ENCODE results near the gene PRKN.
"Not testable (repeated sequence)": the region's sequence is repeated elsewhere in the genome, so short reads cannot be mapped to it uniquely, and the experiment has no call there.

PRKN gene

GRCh38 chr6:161882196-161882765 lies 845.3 kb downstream of the PRKN start:
- Histone ChIP-seq H3K4me3 (ENCODE audit: low read length) (no peak overlapping the region), H3K4me1 (ENCODE audit: control insufficient read depth, insufficient read depth, low read length) (no peaks in the 10 kb centered on the region), H3K27me3 (ENCODE audit: control insufficient read depth, insufficient read depth, low read length) (no peaks in the 10 kb centered on the region), H3K36me3 (ENCODE audit: control insufficient read depth, insufficient read depth, low read length) (no peaks in the 10 kb centered on the region), H3K27ac (ENCODE audit: low read depth, low read length) (no peak overlapping the region), H3K9ac (ENCODE audit: low read length) (no peak overlapping the region)

- no peak overlapping the region for H3K9ac ChIP-seq (ENCODE audit: low read length)
- H3K4me3 ChIP-seq (ENCODE audit: low read length), result no peak overlapping the region
- H3K27ac ChIP-seq (ENCODE audit: low read depth, low read length), result no peak overlapping the region
- no peaks in the 10 kb centered on the region for H3K4me1 ChIP-seq (ENCODE audit: control insufficient read depth, insufficient read depth, low read length)
- no peaks in the 10 kb centered on the region for H3K27me3 ChIP-seq (ENCODE audit: control insufficient read depth, insufficient read depth, low read length)
- H3K36me3 ChIP-seq (ENCODE audit: control insufficient read depth, insufficient read depth, low read length), result no peaks in the 10 kb centered on the region
These were observed 847.5 kb downstream of the PRKN start for GRCh38 chr6:161880056-161880455.

DNA sequence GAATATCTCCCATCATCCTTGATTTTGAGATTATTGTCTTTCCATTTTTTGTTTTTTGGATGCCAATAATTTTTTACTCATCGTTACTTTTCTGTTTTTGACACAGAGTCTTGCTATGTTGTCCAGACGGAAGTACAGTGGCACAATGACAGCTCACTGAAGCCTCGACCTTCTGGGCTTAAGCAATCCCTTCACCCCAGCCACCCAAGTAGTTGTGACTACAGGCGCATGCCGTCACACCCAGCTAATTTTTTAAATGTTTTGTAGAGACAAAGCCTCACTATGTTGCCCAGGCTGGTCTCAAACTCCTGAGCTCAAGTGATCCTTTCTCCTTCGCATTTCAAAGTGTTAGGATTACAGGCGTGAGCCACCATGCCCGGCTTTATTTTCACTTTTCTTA lies 851.3 kb downstream of the PRKN start:
- Histone ChIP-seq H3K36me3 (ENCODE audit: control insufficient read depth, insufficient read depth, low read length) (no peaks in the 10 kb centered on the region), H3K4me1 (ENCODE audit: control insufficient read depth, insufficient read depth, low read length) (no peaks in the 10 kb centered on the region), H3K27me3 (ENCODE audit: control insufficient read depth, insufficient read depth, low read length) (no peaks in the 10 kb centered on the region), H3K27ac (ENCODE audit: low read depth, low read length) (no peak overlapping the region), H3K9ac (ENCODE audit: low read length) (no peak overlapping the region), H3K4me3 (ENCODE audit: low read length) (no peak overlapping the region)

DNA sequence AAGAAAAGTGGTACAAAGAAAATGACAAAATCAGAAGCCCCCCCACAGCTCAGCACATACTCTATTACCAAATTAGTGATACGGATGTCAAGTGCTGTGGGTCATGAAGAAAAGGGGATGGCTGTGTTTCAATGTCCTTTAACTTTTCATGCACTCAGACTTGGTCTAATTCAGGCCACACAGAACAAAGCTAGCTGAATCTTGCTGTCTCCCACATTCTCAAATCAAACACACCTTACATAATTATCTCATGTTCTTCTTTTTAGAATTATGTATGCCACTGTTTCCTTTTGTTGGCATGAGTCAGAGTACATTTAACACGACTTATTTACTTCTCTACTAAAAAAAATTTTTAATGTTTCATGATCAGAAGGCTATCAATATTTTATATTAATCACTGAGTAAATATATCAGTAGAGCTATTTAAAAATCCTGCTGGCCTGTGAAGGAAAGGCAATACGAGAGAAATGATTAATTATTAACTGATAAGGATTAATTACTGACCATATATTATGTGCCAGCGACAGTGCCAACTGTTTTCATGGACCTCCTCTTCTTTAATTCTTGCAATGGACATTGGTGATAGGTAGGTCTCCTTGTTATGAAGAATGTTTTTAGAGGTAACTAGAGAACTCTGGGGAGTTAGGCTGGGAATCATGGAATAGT lies 857.2 kb downstream of the PRKN start:
- Histone ChIP-seq H3K27me3 (ENCODE audit: control insufficient read depth, insufficient read depth, low read length) (no peaks in the 10 kb centered on the region), H3K9ac (ENCODE audit: low read length) (no peak overlapping the region), H3K27ac (ENCODE audit: low read depth, low read length) (no peak overlapping the region), H3K36me3 (ENCODE audit: control insufficient read depth, insufficient read depth, low read length) (no peaks in the 10 kb centered on the region), H3K4me1 (ENCODE audit: control insufficient read depth, insufficient read depth, low read length) (no peaks in the 10 kb centered on the region), H3K4me3 (ENCODE audit: low read length) (no peak overlapping the region)

DNA sequence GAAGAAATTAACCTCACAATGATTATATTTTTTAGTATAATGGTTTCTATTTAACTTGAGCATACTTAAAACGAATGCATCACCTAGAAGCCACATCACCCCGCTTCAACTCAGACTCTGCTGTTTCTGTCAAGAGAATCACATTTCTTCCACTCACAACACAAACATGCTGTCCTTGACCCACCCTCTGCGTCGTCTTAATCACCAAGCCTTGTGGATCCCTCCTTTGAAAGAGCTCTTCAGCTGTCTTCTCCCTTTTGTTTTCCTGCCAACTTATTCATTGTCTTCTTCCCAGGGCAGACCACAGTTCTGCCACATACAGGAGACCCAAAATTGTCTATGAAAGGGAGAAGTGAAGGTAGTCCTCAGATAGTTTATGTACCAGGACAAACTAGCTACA lies 858.1 kb downstream of the PRKN start:
- Histone ChIP-seq H3K4me3 (ENCODE audit: low read length) (no peak overlapping the region), H3K27me3 (ENCODE audit: control insufficient read depth, insufficient read depth, low read length) (no peaks in the 10 kb centered on the region), H3K9ac (ENCODE audit: low read length) (no peak overlapping the region), H3K4me1 (ENCODE audit: control insufficient read depth, insufficient read depth, low read length) (no peaks in the 10 kb centered on the region), H3K36me3 (ENCODE audit: control insufficient read depth, insufficient read depth, low read length) (no peaks in the 10 kb centered on the region), H3K27ac (ENCODE audit: low read depth, low read length) (no peak overlapping the region)

- no peaks in the 10 kb centered on the region for H3K27me3 ChIP-seq (ENCODE audit: control insufficient read depth, insufficient read depth, low read length)
- H3K36me3 ChIP-seq (ENCODE audit: control insufficient read depth, insufficient read depth, low read length), result no peaks in the 10 kb centered on the region
- no peak overlapping the region for H3K27ac ChIP-seq (ENCODE audit: low read depth, low read length)
- no peak overlapping the region for H3K9ac ChIP-seq (ENCODE audit: low read length)
- no peaks in the 10 kb centered on the region for H3K4me1 ChIP-seq (ENCODE audit: control insufficient read depth, insufficient read depth, low read length)
- H3K4me3 ChIP-seq (ENCODE audit: low read length), result no peak overlapping the region
These were observed 861.0 kb downstream of the PRKN start for GRCh38 chr6:161866570-161866969.

DNA sequence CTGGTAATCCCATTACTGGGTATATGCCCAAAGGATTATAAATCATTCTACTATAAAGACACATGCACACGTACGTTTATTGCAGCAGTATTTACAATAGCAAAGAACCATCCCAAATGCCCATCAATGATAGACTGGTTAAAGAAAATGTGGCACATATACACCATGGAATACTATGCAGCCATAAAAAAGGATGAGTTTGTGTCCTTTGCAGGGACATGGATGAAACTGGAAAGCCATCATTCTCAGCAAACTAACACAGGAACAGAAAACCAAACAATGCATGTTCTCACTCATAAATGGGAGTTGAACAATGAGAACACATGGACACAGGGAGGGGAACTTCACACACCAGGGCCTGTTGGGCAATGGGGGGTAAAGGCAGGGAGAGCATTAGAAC lies 866.5 kb downstream of the PRKN start:
- not testable (repeated sequence) for H3K4me3 ChIP-seq (ENCODE audit: low read length)

GRCh38 chr6:161853657-161854056 lies 873.9 kb downstream of the PRKN start:
- no peaks in the 10 kb centered on the region for H3K4me1 ChIP-seq (ENCODE audit: control insufficient read depth, insufficient read depth, low read length)
- no peak overlapping the region for H3K9ac ChIP-seq (ENCODE audit: low read length)
- H3K36me3 ChIP-seq (ENCODE audit: control insufficient read depth, insufficient read depth, low read length), result no peaks in the 10 kb centered on the region
- no peak overlapping the region for H3K27ac ChIP-seq (ENCODE audit: low read depth, low read length)
- H3K27me3 ChIP-seq (ENCODE audit: control insufficient read depth, insufficient read depth, low read length), result no peaks in the 10 kb centered on the region
- no peak overlapping the region for H3K4me3 ChIP-seq (ENCODE audit: low read length)

More for the DNA sequence above, 866.5 kb downstream of the PRKN start:
- not testable (repeated sequence) for H3K4me1 ChIP-seq (ENCODE audit: control insufficient read depth, insufficient read depth, low read length); H3K27ac ChIP-seq (ENCODE audit: low read depth, low read length); H3K9ac ChIP-seq (ENCODE audit: low read length); H3K27me3 ChIP-seq (ENCODE audit: control insufficient read depth, insufficient read depth, low read length); H3K36me3 ChIP-seq (ENCODE audit: control insufficient read depth, insufficient read depth, low read length)

DNA sequence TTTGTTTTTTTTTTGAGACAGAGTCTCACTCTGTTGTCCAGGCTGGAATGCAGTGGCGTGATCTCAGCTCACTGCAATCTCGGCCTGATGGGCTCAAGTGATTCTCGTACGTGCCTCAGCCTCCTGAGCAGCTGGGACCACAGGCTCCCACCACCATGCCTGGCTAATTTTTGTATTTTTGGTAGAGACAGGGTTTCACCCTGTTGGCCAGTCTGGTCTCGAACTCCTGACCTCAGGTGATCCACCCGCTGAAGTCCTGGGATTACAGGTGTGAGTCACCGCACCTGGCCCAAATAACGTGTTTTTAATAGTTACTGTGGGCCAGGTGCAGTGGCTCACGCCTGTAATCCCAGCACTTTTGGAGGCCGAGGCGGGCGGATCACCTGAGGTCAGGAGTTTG lies 876.1 kb downstream of the PRKN start:
- H3K9ac ChIP-seq (ENCODE audit: low read length); H3K27me3 ChIP-seq (ENCODE audit: control insufficient read depth, insufficient read depth, low read length); H3K4me1 ChIP-seq (ENCODE audit: control insufficient read depth, insufficient read depth, low read length); H3K4me3 ChIP-seq (ENCODE audit: low read length); H3K36me3 ChIP-seq (ENCODE audit: control insufficient read depth, insufficient read depth, low read length); H3K27ac ChIP-seq (ENCODE audit: low read depth, low read length): not testable (repeated sequence)

GRCh38 chr6:161850562-161850961 lies 877.0 kb downstream of the PRKN start:
- no peak overlapping the region for H3K27ac ChIP-seq (ENCODE audit: low read depth, low read length)
- no peaks in the 10 kb centered on the region for H3K27me3 ChIP-seq (ENCODE audit: control insufficient read depth, insufficient read depth, low read length)
- no peaks in the 10 kb centered on the region for H3K36me3 ChIP-seq (ENCODE audit: control insufficient read depth, insufficient read depth, low read length)
- H3K4me1 ChIP-seq (ENCODE audit: control insufficient read depth, insufficient read depth, low read length), result no peaks in the 10 kb centered on the region
- H3K9ac ChIP-seq (ENCODE audit: low read length), result no peak overlapping the region
- no peak overlapping the region for H3K4me3 ChIP-seq (ENCODE audit: low read length)

DNA sequence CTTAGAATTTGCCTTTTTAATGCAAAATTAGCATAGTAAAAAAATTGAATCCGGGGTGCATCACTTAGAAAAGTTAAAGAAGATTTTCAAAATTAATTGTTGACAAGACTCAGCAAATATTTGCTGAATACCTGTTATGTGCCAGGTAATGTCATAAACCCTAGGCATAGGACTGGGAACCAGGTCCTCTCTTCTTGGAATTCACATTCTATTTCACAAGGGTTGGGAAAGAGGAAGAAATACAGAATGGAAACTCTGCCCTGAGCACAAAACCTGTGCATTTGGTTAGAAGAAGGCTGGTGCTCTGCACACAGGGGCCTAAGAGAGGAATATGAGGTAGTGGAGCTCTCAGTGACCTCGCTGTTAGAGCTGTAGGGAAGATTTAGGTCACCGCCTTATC lies 879.9 kb downstream of the PRKN start:
- H3K27me3 ChIP-seq (ENCODE audit: control insufficient read depth, insufficient read depth, low read length), result no peaks in the 10 kb centered on the region
- H3K4me1 ChIP-seq (ENCODE audit: control insufficient read depth, insufficient read depth, low read length), result no peaks in the 10 kb centered on the region
- no peak overlapping the region for H3K4me3 ChIP-seq (ENCODE audit: low read length)
- no peak overlapping the region for H3K27ac ChIP-seq (ENCODE audit: low read depth, low read length)
- H3K9ac ChIP-seq (ENCODE audit: low read length), result no peak overlapping the region
- no peaks in the 10 kb centered on the region for H3K36me3 ChIP-seq (ENCODE audit: control insufficient read depth, insufficient read depth, low read length)

- Histone ChIP-seq H3K36me3 (ENCODE audit: control insufficient read depth, insufficient read depth, low read length) (no peaks in the 10 kb centered on the region), H3K4me3 (ENCODE audit: low read length) (no peak overlapping the region), H3K27ac (ENCODE audit: low read depth, low read length) (no peak overlapping the region), H3K4me1 (ENCODE audit: control insufficient read depth, insufficient read depth, low read length) (no peaks in the 10 kb centered on the region), H3K9ac (ENCODE audit: low read length) (no peak overlapping the region), H3K27me3 (ENCODE audit: control insufficient read depth, insufficient read depth, low read length) (no peaks in the 10 kb centered on the region)
These were observed 882.8 kb downstream of the PRKN start for GRCh38 chr6:161844804-161845203.

GRCh38 chr6:161843066-161843465 lies 884.5 kb downstream of the PRKN start:
- Histone ChIP-seq H3K4me1 (ENCODE audit: control insufficient read depth, insufficient read depth, low read length) (no peaks in the 10 kb centered on the region), H3K4me3 (ENCODE audit: low read length) (no peak overlapping the region), H3K27ac (ENCODE audit: low read depth, low read length) (no peak overlapping the region), H3K9ac (ENCODE audit: low read length) (no peak overlapping the region), H3K36me3 (ENCODE audit: control insufficient read depth, insufficient read depth, low read length) (no peaks in the 10 kb centered on the region), H3K27me3 (ENCODE audit: control insufficient read depth, insufficient read depth, low read length) (no peaks in the 10 kb centered on the region)
